ENCODE measurements around the gene CCN5. TPM values are rescaled to one million over a fixed set of nuclear protein-coding genes. Genes with fewer than 3 reads are reported as not detected.

The CCN5 gene
- total RNA-seq, 1 donor from 2014 or later: 37.0 TPM

- H3K9me3 ChIP-seq (replicated peaks): no peaks in the 10 kb centered on the region
- H3K36me3 ChIP-seq: no peaks in the 10 kb centered on the region
- no peak for DNase-seq
- no peak overlapping the region for H3K27ac ChIP-seq (replicated peaks)
- H3K4me1 ChIP-seq: peaks cover 49% of the 10 kb centered on the region
- intact Hi-C loops (cut with micrococcal nuclease): no loop called here
- H3K4me3 ChIP-seq: no peak overlapping the region
- H3K27me3 ChIP-seq (ENCODE audit: low read depth): no peaks in the 10 kb centered on the region
- no peak for TF ChIP-seq CTCF (IDR thresholded peaks at IDR 0.05; ENCODE audit: borderline replicate concordance)
Measured at GRCh38 chr20:44734938-44735337, 19.8 kb downstream of the CCN5 start.

- H3K27ac ChIP-seq (replicated peaks): peak overlapping the region; percentile 60
- no peak for DNase-seq
- TF ChIP-seq CTCF (IDR thresholded peaks at IDR 0.05; ENCODE audit: borderline replicate concordance): no peak
- intact Hi-C loops (cut with micrococcal nuclease): no loop called here
- no peak overlapping the region for H3K4me3 ChIP-seq
- H3K27me3 ChIP-seq (ENCODE audit: low read depth): no peaks in the 10 kb centered on the region
- H3K36me3 ChIP-seq: no peaks in the 10 kb centered on the region
- no peaks in the 10 kb centered on the region for H3K9me3 ChIP-seq (replicated peaks)
- peaks cover 41% of the 10 kb centered on the region for H3K4me1 ChIP-seq
Measured at GRCh38 chr20:44735816-44736169, 20.6 kb downstream of the CCN5 start.

GRCh38 chr20:44736170-44737021, 21.2 kb downstream of the CCN5 start:
- H3K27ac ChIP-seq (replicated peaks): peak overlapping the region; percentile 60
- H3K4me1 ChIP-seq: peaks cover 35% of the 10 kb centered on the region
- intact Hi-C loops (cut with micrococcal nuclease): no loop called here
- no peak overlapping the region for H3K4me3 ChIP-seq
- H3K9me3 ChIP-seq (replicated peaks): no peaks in the 10 kb centered on the region
- no peak for TF ChIP-seq CTCF (IDR thresholded peaks at IDR 0.05; ENCODE audit: borderline replicate concordance)
- no peak for DNase-seq
- no peaks in the 10 kb centered on the region for H3K27me3 ChIP-seq (ENCODE audit: low read depth)
- no peaks in the 10 kb centered on the region for H3K36me3 ChIP-seq

GRCh38 chr20:44737116-44737515, 21.9 kb downstream of the CCN5 start:
- intact Hi-C loops (cut with micrococcal nuclease): no loop called here
- H3K27ac ChIP-seq (replicated peaks): no peak overlapping the region
- no peak for DNase-seq
- H3K9me3 ChIP-seq (replicated peaks): no peaks in the 10 kb centered on the region
- H3K4me1 ChIP-seq: peaks cover 31% of the 10 kb centered on the region
- H3K27me3 ChIP-seq (ENCODE audit: low read depth): no peaks in the 10 kb centered on the region
- no peaks in the 10 kb centered on the region for H3K36me3 ChIP-seq
- TF ChIP-seq CTCF (IDR thresholded peaks at IDR 0.05; ENCODE audit: borderline replicate concordance): no peak
- no peak overlapping the region for H3K4me3 ChIP-seq

- no peak for DNase-seq
- peaks cover 31% of the 10 kb centered on the region for H3K4me1 ChIP-seq
Measured at GRCh38 chr20:44738813-44739477, 23.8 kb downstream of the CCN5 start.

More at GRCh38 chr20:44738813-44739477, 23.8 kb downstream of the CCN5 start:
- no peak overlapping the region for H3K4me3 ChIP-seq
- no peaks in the 10 kb centered on the region for H3K27me3 ChIP-seq (ENCODE audit: low read depth)
- H3K27ac ChIP-seq (replicated peaks): peak overlapping the region; percentile 41
- no peak for TF ChIP-seq CTCF (IDR thresholded peaks at IDR 0.05; ENCODE audit: borderline replicate concordance)
- H3K36me3 ChIP-seq: no peaks in the 10 kb centered on the region
- no peaks in the 10 kb centered on the region for H3K9me3 ChIP-seq (replicated peaks)
- intact Hi-C loops (cut with micrococcal nuclease): no loop called here
